Mammary epithelial cell (primary cell): Measurements from ENCODE around the gene PRSS38.
"Not testable (repeated sequence)": the region's sequence is repeated elsewhere in the genome, so short reads cannot be mapped to it uniquely, and the experiment has no call there.

Experiments
- CTCF ChIP-seq, 2 donors: IDR thresholded peaks in 1 of 2; conservative IDR thresholded peaks in 1 of 2; 2 replicates each; pipeline ENCODE4 v1.5.1; 2011 to 2012; ENCODE audit warnings: inconsistent platforms in 2 of 2, low read length in 2 of 2, mild to moderate bottlenecking in 2 of 2, control low read depth in 1 of 2, low read depth in 1 of 2; ENCODE audit not compliant: insufficient read depth in 1 of 2; ENCODE audit errors: extremely low read depth in 1 of 2
- EZH2 ChIP-seq: IDR thresholded peaks from 2 replicates; pipeline ENCODE4 v1.6.1; 2012; ENCODE audit warnings: low read length, inconsistent platforms, borderline replicate concordance

GRCh38 chr1:227877810-227878209 lies 62.3 kb downstream of the PRSS38 start:
- not testable (repeated sequence) for TF ChIP-seq CTCF (conservative IDR thresholded peaks at IDR 0.05 in 1 of 2, IDR thresholded peaks at IDR 0.05 in 1 of 2; ENCODE audit: extremely low read depth in 1 of 2, insufficient read depth in 1 of 2, low read depth in 1 of 2, low read length in 2 of 2); EZH2
